Natural killer cell (primary cell): Measurements from ENCODE around the gene GALNS. TPM values are rescaled to one million over a fixed set of nuclear protein-coding genes. Genes with fewer than 3 reads are reported as not detected.
A peak's percentile ranks its signal among the peaks of the same experiment; 100 is the strongest.

Experiments
- ATAC-seq, 3 donors: fragments of 150-1000 bp in 2 of 3; fragments of 200-7000 bp in 1 of 3; cut with Tn5 transposase; 1 replicate in 1 of 3; 2 replicates in 2 of 3; pipeline ENCODE4 v1.10.0; 2021; ENCODE audit warnings: mild to moderate bottlenecking in 2 of 3, moderate library complexity in 2 of 3
- DNase-seq, 2 donors: peaks; one replicate each; pipeline versions ENCODE4 v3.0.0 to v3.0.0-alpha.2; 2013 to 2021; ENCODE audit warnings: mixed read lengths in 1 of 2
- H3K27ac ChIP-seq: one replicate; pipeline ENCODE4 v1.5.1; 2013; ENCODE audit warnings: mild to moderate bottlenecking, low read length
- H3K27me3 ChIP-seq: one replicate; pipeline ENCODE4 v1.6.1; 2013; ENCODE audit warnings: low read length; ENCODE audit not compliant: control insufficient read depth, insufficient read depth
- H3K36me3 ChIP-seq: one replicate; pipeline ENCODE4 v1.6.1; 2013; ENCODE audit warnings: low read length; ENCODE audit not compliant: control insufficient read depth, insufficient read depth
- H3K4me1 ChIP-seq: one replicate; pipeline ENCODE4 v1.6.1; 2013; ENCODE audit warnings: low read length; ENCODE audit not compliant: control insufficient read depth, insufficient read depth
- H3K4me3 ChIP-seq: one replicate; pipeline ENCODE4 v1.5.1; 2013; ENCODE audit warnings: low read length
- H3K9me3 ChIP-seq: one replicate; pipeline ENCODE4 v1.6.1; 2013; ENCODE audit warnings: low read length; ENCODE audit not compliant: control insufficient read depth, insufficient read depth
- H3K27ac Mint-ChIP-seq, 2 donors: one replicate each; pipeline ENCODE4 v1.8.0; 2022; ENCODE audit warnings: mild to moderate bottlenecking in 2 of 2, mixed read lengths in 2 of 2, moderate library complexity in 1 of 2
- H3K27me3 Mint-ChIP-seq, 2 donors: one replicate each; pipeline ENCODE4 v1.8.0; 2022; ENCODE audit warnings: low read depth in 2 of 2, mixed read lengths in 2 of 2
- H3K36me3 Mint-ChIP-seq: one replicate; pipeline ENCODE4 v1.8.0; 2022; ENCODE audit warnings: mixed read lengths
- H3K4me1 Mint-ChIP-seq, 2 donors: one replicate each; pipeline ENCODE4 v1.8.0; 2022; ENCODE audit warnings: mixed read lengths in 2 of 2
- H3K4me3 Mint-ChIP-seq: one replicate; pipeline ENCODE4 v1.8.0; 2022; ENCODE audit warnings: mild to moderate bottlenecking, moderate library complexity, mixed read lengths
- H3K9me3 Mint-ChIP-seq, 2 donors: one replicate each; pipeline ENCODE4 v1.8.0; 2022; ENCODE audit warnings: mixed read lengths in 2 of 2
- WGBS: methylation state at CpG from one replicate; pipeline ENCODE4 v1.1.7; 2013; ENCODE audit warnings: missing lambda C conversion rate; ENCODE audit not compliant: insufficient coverage; 5-methylcytosine and 5-hydroxymethylcytosine counted together
- intact Hi-C: fragments of 100-400 bp; cut with micrococcal nuclease; formaldehyde crosslinking; loops from one replicate; pipeline ENCODE4 v1.14.2; 2022
- total RNA-seq, 4 donors: library from RNA; stranded (reverse); fragments of 120-200 nt in 1 of 4; gene quantifications; one replicate each; pipeline versions ENCODE4 v1.2.3 to v1.2.4, GENCODE V29; 2013 to 2022
- TF ChIP-seq, protein P1 (sequence below): fragments of 200-600 bp; IDR thresholded peaks from one replicate; pipeline ENCODE4 v1.8.0; 2022; ENCODE audit warnings: antibody characterized with exemption

Gene GALNS
- total RNA-seq, 3 donors from 2014 or later (not counting 1 experiment from before 2014, with no cell fraction given), result 58.1 to 75.8 (median 65.7) TPM

DNA sequence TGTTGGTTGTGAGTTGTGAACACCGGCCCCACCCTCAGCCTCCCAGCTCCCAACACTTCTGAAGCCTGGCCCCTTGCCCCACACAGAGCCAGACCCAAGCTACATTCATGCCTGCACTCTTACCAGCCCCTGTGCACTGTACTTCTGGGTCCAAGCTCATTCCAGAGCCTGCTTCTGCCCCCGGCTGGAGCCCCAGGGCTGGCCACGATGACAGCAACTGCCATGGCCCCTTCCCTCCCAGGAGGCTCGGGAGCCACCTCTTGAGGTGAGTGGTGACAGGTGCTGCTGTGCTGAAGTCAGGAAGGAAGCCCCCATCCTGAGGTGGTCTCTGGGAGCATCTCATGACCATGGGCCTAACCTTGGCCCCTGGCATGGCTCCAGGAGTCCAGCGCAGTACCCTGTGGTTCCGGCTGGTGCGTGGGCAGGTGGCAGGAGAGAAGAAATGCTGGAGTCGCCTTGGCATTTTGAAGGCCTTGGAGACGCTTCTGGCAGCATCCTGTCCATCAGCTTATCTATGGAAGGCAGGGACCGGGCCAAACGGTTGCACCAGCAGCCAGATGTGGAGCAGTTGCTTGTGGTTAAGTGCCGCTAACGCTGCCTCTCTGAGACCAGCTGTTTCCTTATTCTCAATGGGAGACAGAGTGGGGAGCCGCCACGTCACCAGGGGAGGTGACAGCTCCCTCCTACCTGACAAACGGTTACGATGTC, 57.0 kb downstream of the GALNS start:
- 43% methylated on average over 17 of the region's 17 CpGs for WGBS
- Mint-ChIP-seq H3K4me3 (no peak overlapping the region), H3K4me1 (no peaks in the 10 kb centered on the region), H3K27ac (no peak overlapping the region), H3K9me3 (no peaks in the 10 kb centered on the region), H3K27me3 (no peaks in the 10 kb centered on the region), H3K36me3 (no peaks in the 10 kb centered on the region)
- TF ChIP-seq, protein P1, sequence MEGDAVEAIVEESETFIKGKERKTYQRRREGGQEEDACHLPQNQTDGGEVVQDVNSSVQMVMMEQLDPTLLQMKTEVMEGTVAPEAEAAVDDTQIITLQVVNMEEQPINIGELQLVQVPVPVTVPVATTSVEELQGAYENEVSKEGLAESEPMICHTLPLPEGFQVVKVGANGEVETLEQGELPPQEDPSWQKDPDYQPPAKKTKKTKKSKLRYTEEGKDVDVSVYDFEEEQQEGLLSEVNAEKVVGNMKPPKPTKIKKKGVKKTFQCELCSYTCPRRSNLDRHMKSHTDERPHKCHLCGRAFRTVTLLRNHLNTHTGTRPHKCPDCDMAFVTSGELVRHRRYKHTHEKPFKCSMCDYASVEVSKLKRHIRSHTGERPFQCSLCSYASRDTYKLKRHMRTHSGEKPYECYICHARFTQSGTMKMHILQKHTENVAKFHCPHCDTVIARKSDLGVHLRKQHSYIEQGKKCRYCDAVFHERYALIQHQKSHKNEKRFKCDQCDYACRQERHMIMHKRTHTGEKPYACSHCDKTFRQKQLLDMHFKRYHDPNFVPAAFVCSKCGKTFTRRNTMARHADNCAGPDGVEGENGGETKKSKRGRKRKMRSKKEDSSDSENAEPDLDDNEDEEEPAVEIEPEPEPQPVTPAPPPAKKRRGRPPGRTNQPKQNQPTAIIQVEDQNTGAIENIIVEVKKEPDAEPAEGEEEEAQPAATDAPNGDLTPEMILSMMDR, result no peak
- Histone ChIP-seq H3K27me3 (no peaks in the 10 kb centered on the region), H3K4me3 (no peak overlapping the region), H3K36me3 (no peaks in the 10 kb centered on the region), H3K4me1 (peaks cover 33% of the 10 kb centered on the region), H3K27ac (no peak overlapping the region), H3K9me3 (no peaks in the 10 kb centered on the region)
- intact Hi-C loops, result no loop called here
- DNase-seq (peak in 1 of 2 donors; percentile 50), ATAC-seq (no peak)

DNA sequence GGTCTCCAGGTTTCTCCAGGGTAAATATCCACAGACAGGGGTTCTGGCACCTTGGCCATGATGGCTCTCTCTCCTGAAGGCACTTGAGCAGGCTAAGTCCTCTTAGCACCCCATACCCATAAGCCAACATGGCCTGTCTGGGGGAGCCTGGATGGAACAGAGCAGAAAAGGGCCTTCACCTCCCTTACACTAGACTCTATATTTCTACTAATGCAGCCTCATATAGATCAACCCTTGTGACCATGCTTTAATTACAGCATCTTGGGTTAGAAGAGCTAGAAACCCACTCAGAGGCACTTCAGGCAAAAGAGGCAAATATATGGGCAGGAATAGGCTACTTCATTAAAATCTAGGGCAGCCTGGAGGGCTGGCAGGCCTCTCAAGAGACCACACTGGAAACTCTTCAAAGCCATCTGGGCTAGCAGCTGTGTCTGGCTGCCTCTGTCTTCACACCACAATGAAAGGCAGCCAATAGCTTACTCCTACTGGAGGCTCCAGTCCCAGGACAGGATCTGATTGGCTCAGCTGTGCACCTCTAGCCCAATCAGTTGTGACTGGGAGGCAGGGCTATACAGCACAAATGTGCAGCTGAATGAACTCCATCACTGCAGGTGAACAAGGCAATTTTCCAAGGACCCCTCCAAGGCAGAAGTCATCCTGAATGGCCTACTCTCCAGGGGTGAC, 57.8 kb downstream of the GALNS start:
- no peak overlapping the region for H3K4me3 ChIP-seq
- H3K9me3 Mint-ChIP-seq, result no peaks in the 10 kb centered on the region
- H3K36me3 Mint-ChIP-seq, result no peaks in the 10 kb centered on the region
- ATAC-seq (no peak), DNase-seq (no peak)
- H3K4me1 ChIP-seq, result peaks cover 33% of the 10 kb centered on the region
- no peaks in the 10 kb centered on the region for H3K9me3 ChIP-seq
- H3K27ac Mint-ChIP-seq, result no peak overlapping the region
- H3K36me3 ChIP-seq, result no peaks in the 10 kb centered on the region
- H3K27ac ChIP-seq, result no peak overlapping the region
- intact Hi-C loops, result no loop called here
- no peaks in the 10 kb centered on the region for H3K27me3 Mint-ChIP-seq
- H3K27me3 ChIP-seq, result no peaks in the 10 kb centered on the region
- TF ChIP-seq, protein P1, result no peak
- H3K4me1 Mint-ChIP-seq, result no peaks in the 10 kb centered on the region
- no peak overlapping the region for H3K4me3 Mint-ChIP-seq

DNA sequence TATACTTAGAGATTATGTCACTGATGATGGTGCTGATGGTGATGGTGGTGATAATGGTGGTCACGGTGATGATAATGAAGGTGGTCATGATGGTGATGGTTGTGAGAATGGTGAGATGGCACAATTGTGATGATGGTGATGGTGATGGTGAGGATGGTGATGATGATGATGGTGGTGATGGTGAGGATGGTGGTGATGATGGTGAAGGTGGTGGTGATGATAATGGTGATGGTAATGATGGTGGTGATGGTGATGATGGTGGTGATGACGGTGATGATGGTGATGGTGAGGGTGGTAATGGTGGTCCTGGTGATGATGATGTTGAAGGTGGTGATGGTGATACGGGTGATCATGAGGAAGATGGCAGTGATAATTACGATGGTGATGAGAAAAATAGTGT, 58.7 kb downstream of the GALNS start:
- H3K9me3 ChIP-seq, result no peaks in the 10 kb centered on the region
- no peaks in the 10 kb centered on the region for H3K36me3 ChIP-seq
- WGBS, result 84% methylated on average over 4 of the region's 4 CpGs
- no peak overlapping the region for H3K4me3 ChIP-seq
- H3K9me3 Mint-ChIP-seq, result no peaks in the 10 kb centered on the region
- H3K36me3 Mint-ChIP-seq, result no peaks in the 10 kb centered on the region
- DNase-seq (no peak), ATAC-seq (no peak)
- intact Hi-C loops, result no loop called here
- no peaks in the 10 kb centered on the region for H3K27me3 ChIP-seq
- H3K4me1 Mint-ChIP-seq, result peaks cover 3% of the 10 kb centered on the region in 2 donors
- no peak overlapping the region for H3K27ac Mint-ChIP-seq
- H3K27me3 Mint-ChIP-seq, result no peaks in the 10 kb centered on the region
- no peak overlapping the region for H3K27ac ChIP-seq
- TF ChIP-seq, protein P1, result no peak
- no peak overlapping the region for H3K4me3 Mint-ChIP-seq
- peaks cover 41% of the 10 kb centered on the region for H3K4me1 ChIP-seq
